HG03064 (cell line): ENCODE data around the gene SF3B2.
"Not testable (repeated sequence)": the region's sequence is repeated elsewhere in the genome, so short reads cannot be mapped to it uniquely, and the experiment has no call there.

ENCODE experiments used
- ATAC-seq: cut with Tn5 transposase; IDR thresholded peaks from one replicate; pipeline ENCODE4 v1.9.1; 2021; ENCODE audit warnings: low read depth; ENCODE audit not compliant: unreplicated experiment

The SF3B2 gene

DNA sequence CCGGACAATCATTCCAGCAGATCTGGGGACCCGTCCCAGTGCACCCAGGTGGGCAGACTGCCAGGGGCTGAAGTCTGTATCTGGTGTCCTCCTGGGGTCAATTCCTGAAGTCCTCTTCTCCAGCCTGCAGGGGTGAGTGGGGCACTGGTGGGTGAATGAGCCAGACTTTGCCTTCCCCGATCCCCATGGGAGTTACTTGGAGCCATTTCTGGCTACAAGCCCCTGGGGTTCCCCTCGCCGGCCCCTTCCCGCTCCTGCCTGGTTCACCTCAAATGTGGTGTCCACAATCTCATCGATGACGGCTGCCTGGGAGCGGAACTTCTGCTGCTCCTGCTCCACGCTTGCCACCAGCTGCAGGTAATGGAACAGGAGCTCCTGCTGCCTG, 35.4 kb upstream of the SF3B2 start:
- ATAC-seq, result no peak

DNA sequence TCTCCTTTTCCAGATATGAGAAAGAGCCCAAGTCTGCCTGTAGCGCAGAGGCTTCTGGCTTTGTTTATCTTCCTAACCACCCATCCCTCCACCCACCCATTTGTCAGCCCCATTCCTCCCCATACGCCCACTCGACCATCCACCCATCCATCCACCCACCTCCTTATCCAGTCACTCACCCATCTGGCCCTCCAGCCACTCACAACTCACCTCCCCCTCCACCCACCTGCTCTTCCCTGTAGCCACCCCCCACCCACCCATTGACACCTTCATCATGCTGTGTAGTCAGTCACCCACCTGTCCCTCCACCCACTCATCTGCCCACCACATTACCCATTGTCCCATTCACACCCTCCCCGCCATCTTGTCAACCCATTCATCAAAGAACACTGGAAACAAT, 34.8 kb upstream of the SF3B2 start:
- ATAC-seq, result no peak

GRCh38 chr11:66020212-66020611, 32.0 kb upstream of the SF3B2 start:
- no peak for ATAC-seq

DNA sequence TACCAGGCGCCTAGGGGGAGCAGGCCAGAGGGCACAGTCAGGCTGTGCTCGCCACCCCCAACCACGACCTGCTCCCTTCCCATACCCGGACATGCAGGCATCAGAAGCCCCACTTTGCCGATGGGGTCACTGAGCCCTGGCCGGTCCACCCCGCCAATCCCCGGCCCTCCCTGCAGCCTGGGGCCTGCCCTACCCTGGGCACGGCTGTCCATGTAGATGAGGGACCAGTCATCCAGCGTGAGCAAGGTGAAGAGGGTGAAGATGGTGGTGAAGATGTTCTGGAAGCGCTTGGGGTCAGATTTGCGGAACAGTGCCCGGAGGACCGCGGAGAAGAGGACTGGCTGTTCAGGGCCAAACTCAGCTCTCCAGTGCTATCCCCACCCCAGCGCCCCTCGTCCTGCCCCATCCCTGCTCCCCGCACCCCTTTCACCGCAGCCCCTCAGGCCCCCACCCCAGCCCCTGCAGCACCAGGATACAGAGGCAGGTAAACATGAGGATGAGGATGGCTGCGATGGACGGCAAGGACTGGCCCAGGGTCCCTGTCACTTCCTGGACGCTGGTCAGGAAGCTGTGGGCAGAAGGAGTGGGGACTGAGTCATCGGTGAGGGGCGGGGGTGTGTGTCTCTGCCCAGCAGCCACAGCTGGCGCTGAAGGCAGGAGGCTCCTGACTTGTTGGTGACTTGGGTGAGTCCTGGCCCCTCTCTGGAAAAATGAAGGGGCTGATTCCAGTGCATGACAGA, 31.4 kb upstream of the SF3B2 start:
- no peak for ATAC-seq

DNA sequence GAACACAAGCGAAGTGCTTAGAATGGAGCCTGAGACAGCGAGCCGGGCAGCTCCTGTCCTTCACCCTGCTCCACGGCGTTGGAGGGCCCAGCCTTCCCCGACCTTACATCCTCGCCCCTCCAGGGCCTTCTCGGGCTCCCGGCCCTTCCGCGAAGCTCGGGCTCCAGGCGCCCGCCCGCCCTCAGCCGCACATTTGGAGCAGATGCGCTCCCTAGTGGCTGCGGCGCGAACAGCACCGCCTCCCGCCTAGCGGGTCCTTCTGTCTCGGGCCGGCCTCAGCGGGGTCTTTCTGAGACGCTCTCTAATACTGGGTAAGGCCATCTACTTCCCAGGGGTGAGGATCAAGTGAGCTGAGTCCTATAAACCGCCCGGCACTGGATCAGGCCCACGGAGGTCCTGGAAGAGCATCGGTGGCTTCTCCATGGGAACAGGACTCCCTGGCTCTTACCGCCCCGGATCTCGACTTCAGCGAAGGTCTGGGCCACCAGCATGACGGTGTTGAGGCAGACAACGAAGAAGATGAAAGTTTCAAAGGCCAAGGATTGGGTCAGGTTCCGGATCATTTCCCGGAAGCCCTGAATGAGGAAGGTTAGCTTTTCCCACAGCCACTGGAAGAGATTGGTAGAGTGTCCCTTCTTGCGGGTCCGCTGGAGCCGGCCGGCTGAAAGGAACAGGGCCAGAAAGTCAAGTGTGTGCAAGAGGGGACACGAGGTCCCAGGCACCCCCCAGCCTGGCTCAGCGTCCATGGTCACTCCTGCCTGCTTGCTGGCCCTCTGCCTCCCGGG, 29.6 kb upstream of the SF3B2 start:
- no peak for ATAC-seq

GRCh38 chr11:66023186-66023440, 29.1 kb upstream of the SF3B2 start:
- ATAC-seq, result not testable (repeated sequence)

DNA sequence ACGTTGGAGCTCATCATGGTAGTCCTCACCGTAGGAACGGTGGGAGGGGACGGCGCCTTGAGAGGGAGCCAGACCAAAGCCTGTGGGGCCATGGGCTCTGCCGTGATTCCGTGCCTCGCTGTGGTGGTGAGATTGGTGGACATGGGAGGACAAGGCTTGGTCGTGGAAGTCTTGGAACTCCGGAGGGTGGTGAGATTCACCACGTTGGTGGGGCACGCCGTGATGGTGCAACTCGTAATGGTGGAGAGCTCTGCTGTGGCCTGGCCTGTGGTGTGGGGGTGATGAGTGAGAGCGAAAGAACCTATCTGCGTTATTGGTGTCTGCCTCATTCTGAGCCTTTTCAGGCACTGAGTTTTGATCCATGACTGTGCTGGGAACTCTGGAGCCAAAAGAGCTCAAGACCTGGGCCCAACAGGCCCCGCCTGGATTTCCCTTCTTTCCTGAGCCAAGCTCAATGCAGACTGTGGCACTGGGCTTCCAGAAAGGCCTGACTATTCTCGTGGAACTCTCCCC, 26.1 kb upstream of the SF3B2 start, which contains the start of gene CATSPER1:
TSS of gene CATSPER1 (minus strand) at position 463 of the 513 bp plus-strand sequence. CDS start at position 363, 100 bp downstream.
- no peak for ATAC-seq

DNA sequence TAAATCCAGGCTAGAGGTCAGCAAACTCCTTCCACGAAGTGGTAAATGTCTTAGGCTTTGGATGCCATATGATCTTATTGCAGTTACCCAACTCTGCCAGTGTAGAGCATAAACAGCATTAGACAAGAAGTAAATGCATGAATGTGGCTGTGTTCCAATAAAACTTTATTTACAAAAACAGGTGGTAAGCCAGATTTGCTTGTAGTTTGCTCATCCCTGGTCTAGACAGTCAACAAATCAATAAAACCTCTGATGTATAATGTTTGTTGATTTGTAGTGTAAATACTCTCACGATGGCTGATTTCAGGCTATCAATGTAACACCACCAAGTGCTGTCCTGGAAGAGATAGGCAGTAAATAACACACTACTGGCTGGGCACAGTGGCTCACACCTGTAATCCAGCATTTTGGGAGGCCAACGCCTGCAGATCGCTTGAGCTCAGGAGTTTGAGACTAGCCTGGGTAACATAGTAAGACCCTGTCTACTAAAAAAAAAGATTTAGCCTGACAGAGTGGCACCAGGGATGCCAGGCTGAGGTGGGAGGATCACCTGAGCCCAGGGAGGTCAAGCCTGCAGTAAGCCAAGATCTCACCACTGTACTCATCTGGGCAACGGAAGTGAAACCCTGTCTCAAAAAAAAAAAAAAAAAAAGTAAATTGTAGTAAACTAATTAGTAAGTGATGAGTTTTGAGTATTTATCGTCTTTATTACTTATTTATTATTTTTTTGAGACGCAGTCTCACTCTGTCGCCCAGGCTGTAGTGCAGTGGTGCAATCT, 19.0 kb upstream of the SF3B2 start:
- no peak for ATAC-seq

GRCh38 chr11:66035653-66036333, 16.4 kb upstream of the SF3B2 start:
- no peak for ATAC-seq

DNA sequence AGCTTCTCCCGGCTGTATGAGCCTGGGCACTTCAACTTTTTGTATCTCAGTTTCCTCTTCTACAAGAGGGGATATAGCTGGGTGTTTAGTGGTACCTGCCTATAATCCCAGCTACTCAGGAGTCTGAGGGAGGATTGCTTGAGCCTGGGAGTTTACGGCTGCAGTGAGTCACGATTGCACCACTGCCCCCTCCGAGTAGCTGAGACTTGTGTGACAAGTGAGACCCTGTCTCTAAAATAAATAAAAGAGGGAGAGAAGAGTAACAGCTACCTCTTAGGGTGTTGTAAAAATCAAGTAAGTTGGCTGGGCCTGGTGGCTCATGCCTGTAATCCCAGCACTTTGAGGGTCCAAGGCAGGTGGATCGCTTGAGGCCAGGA, 15.8 kb upstream of the SF3B2 start:
- ATAC-seq, result no peak

- no peak for ATAC-seq
Observed at GRCh38 chr11:66037327-66037726, 14.8 kb upstream of the SF3B2 start.

GRCh38 chr11:66039765-66040164, 12.4 kb upstream of the SF3B2 start:
- ATAC-seq, result no peak

DNA sequence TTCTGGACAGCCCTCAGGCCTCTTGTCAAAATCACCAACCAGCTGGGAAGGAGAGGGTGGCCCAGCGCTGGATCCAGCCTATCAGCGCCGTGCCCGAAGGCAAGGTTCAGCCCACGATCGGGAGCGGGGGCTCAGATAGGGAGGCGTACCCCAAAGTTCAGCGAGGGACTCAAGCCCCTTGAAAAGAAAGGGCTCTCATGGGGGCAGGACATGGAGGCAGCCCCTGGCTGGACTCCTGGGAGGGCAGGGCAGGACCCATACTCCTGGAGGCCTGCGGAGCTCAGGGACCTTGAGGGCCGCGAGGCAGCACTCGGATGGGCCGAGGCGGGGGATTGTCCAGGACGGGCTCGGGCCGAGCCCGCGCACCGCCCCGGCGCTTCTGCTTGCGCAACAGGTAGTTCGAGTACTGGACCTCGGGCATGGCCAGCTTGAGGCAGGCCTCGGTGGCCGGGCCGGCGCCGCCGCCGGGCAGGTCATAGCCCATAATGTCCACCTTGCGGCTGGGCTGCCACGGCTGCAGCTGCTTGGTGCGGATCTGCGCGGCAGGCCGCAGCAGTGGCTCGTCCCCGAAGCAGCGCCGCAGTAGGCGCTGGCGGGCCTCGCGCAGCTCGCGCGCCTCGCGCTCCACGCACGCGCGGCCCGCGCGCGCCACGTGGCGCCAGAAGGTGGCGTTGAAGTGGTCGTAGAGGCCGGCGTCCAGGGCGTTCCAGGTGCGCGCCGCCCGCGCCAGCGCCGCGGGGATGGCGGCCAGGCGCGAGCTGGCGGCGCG, 9.8 kb upstream of the SF3B2 start:
- no peak for ATAC-seq

DNA sequence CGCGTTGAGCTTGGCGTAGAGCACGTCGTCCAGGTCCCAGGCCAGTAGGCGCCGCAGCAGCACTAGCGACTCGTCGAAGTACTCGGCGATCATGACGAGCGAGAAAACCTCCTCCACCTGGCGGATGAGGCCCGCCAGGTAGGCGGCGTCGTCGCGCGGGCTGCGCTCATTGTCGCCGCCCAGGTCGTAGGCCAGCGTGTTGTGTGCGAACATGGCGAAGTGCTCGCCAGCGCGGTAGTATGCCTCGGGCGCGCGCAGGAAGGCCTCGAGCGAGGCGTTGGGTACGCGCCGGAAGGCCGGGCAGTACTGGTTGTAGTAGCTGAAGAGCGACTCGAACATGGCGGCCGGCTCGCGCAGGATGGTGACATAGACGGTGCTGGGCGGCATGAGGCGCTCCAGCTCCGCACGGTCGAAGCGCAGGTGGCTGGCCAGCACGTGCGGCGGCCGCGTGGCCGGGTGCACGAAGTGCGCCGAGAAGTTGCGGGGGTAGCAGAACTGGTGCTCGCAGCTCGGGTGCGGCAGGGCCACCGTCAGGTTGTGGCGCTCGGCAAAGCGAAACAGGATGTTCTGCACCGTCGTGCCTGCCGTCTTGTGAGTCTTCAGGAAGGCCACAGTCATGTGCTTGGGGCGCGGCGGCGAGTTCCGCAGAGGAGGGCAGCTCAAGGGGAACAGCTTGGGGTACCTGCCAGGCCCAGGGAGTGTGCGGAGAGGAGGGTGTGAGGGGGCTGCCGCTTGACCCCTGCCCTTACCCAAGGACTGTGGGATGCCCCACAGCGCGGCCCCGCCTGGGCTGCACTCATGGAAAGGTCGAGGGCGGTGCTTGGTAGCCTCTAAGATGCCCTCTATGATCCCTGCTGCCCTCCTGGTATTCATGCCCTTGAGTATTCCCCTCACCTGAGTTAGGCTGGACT, 8.9 kb upstream of the SF3B2 start:
- ATAC-seq, result no peak

DNA sequence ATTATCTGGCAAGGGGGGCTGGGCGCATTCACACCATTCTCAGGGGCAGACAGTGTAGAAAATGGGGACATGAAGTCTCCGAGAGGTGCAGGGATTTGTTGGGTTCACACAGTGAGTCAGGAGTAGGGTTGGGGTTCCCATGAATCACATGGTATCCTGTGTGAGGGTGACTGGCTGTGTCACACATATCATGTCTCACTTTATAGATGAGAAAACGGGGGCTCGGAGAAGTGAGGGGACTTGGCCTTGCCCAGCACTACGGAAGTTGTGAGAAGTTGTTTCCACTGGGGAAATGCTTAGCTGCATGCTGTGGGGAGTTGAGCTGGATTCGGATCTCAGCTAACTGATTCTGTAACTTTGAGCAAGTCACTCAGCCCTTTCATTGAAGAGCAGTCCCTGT, 7.4 kb upstream of the SF3B2 start:
- no peak for ATAC-seq

DNA sequence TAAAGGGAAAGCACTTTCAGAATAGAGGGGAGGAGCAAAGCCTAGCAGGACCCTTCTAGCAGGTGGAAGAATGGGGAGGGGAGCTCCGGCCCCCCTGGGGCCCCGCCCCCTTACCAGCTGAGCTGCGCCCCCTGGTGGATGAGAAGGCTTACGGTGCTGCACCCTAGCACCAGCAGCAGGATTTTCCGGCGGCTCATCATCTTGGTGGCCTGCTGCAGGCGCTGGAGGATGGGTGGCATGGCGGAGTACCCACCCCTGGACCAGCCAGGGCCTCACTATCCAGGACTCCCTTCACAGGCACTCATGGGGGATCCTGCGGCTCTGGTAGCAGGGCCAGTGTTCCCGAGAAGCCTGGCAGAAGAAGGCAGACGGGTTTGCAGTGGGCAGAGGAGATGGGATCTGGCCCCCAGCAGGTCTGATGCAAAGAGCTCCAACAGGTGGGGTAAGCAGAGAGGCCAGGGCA, 7.0 kb upstream of the SF3B2 start:
- ATAC-seq, result no peak

DNA sequence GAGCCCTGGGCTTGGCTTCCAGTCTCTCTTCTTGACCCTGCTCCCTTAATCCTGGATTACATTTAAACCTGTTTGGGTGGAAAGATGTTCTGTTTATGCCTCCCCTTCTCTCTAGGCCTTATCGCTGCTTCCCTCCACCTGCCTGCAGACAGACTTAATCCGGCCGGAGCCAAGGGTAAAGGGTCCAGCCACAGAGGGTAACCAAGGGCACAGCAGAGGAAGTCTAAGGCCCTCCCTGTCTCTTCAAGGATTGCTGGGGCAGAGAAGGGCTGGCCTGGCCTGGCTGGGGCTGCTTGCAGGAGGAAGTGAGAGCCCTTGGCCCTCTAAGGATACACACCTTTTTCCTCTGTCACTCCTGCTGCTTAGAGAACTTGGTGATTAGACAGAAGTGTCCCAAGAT, 5.3 kb upstream of the SF3B2 start:
- no peak for ATAC-seq

DNA sequence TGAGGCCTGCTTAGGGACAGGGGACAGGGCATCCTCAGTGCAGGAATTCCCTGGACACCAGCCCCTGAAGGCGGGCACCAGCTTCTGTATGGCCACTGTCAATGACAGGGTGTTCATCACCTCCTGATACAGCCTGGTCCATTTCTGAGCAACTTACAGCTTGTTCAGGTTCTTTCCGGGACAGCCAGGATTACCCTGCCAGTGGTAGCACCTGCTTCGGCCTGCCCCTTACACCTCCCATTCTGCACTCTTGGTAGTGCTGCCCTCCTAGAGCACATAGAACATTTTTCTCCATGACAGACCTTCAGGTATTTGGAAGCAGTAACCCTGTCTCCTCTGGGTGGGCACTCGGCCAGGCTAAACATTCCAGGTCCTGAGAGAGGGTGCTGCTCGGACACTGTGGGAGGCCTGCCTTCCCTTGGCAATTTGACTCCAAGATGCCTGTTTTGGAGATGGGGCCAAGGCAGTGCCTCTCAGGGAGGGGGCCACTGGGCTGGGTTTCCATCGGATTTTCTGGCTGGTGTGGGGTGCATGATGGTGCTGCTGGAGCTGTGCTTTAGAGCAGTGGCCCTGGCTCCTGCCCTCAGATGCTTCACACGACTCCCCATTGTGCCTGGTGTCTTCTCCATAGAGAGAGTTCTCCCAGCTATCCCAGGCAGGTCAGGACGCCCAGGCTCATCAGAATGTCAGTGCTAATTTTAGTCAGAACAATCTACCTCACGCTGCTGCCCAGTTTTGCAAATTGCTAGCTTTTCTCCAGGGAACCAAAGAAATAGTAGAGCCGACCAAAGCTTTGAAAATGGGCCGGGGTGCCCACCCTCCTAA, 4.4 kb upstream of the SF3B2 start:
- no peak for ATAC-seq
